ENCODE data around the gene RXRG.
"Not testable (repeated sequence)": the region's sequence is repeated elsewhere in the genome, so short reads cannot be mapped to it uniquely, and the experiment has no call there.

The RXRG gene
- long read RNA-seq, donor 1, partial matches to known transcripts, result 0 of 1 reads
- long read RNA-seq, donor 1, other reads (novel, unspliced or antisense), result 0 of 1 reads
- long read RNA-seq, donor 2, partial matches to known transcripts, result 0 of 1 reads
- long read RNA-seq, donor 2, other reads (novel, unspliced or antisense), result 0 of 1 reads
- long read RNA-seq, donor 3, result 0 reads
- long read RNA-seq, donor 4, result 0 reads
- long read RNA-seq, donor 5, result 0 reads
- long read RNA-seq, donor 6, partial matches to known transcripts, result 0 of 1 reads
- long read RNA-seq, donor 6, other reads (novel, unspliced or antisense), result 0 of 1 reads
- long read RNA-seq, donor 7, partial matches to known transcripts, result 0 of 2 reads
- long read RNA-seq, donor 7, other reads (novel, unspliced or antisense), result 0 of 2 reads
- long read RNA-seq, donor 8, result 0 reads

DNA sequence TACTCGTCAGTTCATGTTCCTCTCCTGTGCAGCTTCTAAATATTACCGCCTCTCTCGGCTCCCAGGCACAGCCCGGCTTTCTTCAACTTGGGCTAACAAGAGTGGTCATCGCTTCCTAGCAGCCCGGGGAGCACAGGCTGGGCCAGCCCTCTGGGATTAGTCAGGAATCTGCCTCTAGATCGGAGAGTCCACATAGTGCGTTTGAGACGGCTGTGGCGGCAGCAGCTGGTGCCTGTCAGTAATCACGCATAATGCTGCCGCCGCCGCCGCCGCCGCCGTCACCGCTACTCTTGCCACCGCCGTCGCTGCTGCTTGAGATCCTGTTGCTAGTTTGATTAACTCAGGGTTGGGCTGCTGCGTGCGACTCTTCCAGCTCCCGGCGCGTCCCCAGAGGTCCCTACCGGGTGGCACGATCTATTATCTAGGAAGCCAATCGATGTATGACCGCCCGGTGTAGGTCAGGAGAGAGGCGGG, at the start of gene RXRG:
RXRG (minus strand) TSS at position 230 of the 474 bp plus-strand sequence. CDS start 233 bp downstream, outside the sequence.
- DNase-seq, result peak; percentile 59

- no peak for DNase-seq
Measured at GRCh38 chr1:165492845-165493373, 48.0 kb upstream of the RXRG start.

DNA sequence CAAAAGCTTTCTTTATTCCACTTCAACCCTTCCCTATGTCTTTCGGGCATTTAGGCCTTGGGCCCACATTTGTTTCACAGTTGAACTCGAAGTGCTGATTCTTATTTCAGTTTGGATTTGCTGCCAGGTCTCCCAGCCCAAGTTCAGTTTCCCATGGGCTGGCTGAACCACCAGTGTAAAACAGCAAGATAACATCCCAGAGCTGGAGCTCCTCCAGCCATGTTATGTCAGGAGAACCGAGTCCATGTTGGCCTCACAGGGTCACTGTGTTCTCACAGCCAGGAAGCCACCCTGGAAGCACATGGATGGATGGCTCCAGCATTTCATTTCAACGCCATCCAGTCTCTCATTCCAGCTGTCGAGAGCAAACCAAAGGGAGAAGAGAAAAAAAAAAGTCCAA, 45.2 kb upstream of the RXRG start:
- DNase-seq, result no peak

DNA sequence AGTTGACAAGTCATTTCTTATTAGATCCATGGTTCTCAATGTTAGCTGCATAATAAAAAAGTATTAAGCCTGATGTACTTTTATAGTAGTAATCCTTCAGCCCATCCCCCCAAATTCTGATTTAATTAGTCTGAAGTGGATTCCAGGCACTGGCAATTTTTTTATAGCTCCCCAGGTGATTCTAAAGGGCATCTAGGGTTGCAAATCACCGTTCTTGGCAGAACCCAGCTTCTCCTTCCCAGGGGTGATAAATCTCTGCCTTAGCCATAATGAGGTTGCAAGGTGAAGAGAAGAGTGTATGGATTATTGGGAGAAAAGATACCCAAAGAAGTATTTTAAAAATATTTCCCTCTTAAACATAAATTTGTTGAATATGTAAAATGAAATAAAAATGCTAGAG, 43.0 kb upstream of the RXRG start:
- DNase-seq, result no peak

DNA sequence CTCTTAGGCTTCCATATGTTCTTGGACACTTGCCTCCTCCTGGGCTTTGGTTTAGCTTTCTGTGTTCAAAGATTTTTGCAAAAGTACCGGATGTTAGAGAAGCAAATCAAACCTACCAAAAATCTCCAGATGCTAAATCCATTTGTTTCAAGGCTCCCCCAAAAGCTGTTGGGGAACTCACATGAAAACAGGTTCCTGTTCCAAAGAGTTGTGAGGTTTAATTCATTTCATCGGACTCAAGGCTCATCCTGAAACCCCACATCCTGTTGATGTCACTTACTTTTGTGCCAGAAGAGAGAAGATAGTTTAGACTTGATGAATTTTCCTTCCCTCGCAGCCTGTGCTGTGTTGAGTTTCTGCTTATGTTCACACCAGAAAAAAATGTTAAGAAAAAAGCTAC, 41.7 kb upstream of the RXRG start:
- no peak for DNase-seq

DNA sequence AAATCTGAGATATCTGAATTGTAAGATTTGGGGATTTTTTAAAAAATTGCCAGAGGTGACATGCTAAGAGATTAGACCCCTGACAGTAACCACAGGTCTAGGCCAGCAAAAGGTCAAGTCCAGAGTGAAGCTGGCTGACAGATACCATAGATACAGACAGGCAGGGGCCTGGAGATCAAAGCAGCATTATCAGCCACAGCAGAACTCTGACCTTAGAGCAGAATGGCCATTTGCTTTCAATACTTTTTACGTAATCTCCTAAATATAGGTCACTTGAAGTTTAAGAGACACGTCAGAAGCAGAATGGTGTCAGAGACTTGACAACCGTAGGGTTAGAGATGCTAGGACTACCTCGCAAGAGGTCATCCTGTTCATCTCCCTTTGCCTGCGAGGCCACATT, 40.8 kb upstream of the RXRG start:
- no peak for DNase-seq

DNA sequence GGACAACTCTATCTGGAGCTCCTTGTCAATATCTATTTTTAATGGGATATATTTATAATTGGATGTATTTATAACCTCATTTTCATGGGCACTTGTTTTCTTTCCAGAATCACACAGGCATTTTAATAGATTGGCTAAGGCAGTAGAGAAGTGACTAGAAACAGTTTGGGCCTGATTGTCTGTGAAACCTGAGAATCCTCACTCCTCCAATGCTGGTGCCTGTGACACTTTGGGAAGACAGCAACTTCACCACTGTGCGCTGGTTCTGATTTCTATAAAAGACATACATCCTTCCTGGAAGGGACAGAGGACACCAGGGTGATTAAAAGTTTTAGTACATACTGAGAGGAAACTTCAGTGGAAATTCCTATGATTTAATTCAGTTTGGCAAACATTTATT, 39.6 kb upstream of the RXRG start:
- DNase-seq, result no peak

DNA sequence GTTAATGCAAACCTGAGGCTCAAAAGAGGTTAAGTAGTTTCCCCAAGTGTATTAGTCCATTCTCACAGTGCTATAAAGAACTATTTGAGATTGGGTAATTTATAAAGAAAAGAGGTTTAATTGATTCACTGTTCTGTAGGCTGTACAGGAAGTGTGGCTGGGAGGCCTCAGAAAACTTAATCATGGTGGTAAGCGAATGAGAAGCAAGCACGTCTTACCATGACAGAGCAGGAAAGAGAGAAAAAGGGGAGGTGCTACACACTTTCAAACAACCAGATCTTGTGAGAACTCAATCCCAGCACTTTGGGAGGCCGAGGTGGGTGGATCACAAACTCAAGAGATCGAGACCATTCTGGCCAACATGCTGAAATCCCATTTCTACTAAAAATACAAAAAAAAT, 38.5 kb upstream of the RXRG start:
- DNase-seq, result no peak

DNA sequence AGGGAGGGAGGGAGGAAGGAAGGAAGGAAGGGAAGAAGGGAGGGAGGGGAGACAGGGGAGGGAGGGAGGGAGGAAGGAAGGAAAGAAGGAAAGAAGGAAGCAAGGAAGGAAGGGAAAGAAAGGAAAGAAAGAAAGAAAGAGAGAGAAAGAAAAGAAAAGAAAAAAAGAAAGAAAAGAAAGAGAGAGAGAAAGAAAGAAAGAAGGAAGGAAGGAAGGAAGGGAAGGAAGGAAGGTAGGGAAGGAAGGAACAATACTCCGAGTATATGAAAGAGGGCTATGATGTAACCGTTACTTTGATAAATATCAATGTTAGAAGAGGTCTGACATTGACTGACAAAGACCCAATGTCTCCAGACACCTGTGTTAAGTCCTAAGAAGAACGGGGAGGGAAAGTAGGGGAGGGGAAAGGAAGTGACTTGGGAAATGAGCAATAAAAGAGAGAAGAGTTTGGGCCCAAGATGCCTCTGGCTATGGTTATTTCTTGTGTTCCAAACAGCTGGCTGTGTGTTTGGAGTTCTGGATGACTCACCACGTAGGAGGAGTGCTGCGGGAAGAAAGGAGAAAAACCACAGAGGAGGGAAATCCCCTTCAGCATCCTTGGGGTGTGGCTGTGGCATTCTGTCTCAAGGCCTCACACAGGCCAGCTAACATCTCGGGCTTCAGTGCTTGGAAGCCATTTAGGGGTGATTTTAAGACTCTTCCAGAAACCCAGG, 37.0 kb upstream of the RXRG start:
- no peak for DNase-seq

GRCh38 chr1:165476776-165477175, 31.9 kb upstream of the RXRG start:
- no peak for DNase-seq

- DNase-seq, result no peak
Measured at GRCh38 chr1:165474196-165474595, 29.3 kb upstream of the RXRG start.

DNA sequence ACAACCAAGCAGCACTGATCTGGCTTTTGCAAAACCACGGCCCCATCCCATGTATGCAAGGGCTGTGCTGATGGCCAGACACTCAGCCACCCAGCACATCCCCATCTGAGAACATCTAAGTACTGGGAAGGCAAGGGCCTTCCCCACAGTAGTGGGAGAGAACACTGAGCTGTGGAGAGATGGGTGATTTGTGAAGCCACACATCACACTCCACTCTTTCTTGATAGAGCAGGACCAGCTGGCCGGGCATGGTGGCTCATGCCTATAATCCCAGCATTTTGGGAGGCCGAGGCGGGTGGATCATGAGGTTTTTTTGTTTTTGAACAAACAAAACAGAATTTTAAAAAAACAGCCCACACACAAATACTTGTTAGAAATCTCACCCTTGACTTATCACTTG, 28.2 kb upstream of the RXRG start:
- no peak for DNase-seq

DNA sequence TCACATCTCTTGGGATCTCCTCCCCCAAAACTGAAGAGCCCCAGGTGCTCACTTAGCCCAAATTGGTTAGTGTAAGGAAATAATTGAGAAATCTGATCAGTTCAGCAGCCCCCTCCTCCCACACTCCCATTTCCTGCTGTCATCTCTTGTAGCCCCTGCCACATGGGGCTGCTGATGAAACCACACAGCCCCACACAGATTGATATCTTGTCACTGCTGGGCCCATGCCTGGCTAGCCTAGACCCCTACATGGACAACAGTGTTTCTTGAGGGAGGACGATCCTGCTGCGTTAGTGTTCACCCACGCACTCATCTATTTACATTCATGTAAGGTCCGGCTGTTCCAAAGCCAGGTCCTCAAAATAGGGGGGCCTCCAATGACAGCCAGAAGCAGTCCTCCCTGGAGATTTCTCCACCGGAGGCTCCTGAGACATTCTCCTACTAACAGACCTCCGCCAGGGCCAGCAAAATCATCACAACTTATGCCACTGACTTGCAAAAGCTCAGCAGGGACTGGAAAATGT, 23.9 kb upstream of the RXRG start:
- DNase-seq, result no peak

DNA sequence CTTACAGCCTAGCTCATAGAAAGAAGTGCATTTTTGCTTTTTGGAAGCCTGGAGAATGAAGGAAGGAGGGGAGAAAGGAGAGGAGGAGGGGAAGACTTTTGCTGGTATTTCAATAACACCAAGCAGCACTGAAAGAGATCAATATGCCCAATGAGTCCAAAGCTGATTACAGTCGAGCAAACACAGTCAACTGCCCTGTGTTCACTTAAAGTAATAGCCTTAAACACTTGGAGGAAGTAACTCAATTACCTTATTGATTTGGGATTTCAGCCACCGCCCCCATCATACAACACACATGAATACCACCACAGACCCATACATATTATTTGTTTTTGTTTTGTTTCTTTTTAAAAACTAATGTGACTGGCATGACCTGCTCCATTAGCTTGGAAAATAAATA, 23.3 kb upstream of the RXRG start:
- DNase-seq, result no peak

DNA sequence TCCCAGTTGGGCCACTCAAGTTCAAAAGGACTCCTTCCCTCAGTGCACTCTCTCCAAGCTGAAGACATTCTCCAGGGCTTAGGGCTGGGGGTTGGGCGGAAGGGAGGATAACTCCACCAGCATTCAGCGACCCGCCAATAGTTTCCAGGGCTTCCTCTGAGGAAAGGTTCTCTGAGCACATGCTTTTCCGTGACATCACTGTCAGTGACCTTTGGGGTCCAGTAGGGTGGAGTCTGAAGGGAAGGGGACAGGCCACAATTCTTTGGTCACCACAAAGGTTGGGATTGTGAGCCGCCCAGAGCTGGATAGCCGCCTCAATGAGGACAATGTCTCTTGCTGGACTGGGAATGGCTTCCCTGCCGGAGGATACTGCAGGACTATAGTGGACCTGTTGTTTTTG, 22.8 kb upstream of the RXRG start:
- DNase-seq, result no peak

DNA sequence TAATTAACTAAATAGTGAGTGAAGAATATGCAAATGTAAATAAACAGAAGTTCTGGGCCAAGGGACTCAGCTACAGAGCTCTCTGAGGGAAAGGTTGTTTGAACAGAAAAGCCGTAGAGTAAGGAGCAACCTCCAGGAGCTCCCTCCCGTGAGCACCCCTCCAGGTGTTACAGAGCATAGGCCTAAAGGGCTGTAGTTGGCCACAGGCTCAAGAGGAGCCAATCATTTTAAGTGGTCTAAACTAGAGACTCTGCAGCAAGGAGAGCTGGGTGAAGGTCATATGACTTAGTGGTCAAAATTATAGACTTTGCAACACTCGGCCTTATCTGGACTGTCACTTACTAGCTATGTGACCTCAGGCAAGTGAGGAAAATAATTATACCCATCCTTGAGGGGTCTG, 19.1 kb upstream of the RXRG start:
- no peak for DNase-seq

DNA sequence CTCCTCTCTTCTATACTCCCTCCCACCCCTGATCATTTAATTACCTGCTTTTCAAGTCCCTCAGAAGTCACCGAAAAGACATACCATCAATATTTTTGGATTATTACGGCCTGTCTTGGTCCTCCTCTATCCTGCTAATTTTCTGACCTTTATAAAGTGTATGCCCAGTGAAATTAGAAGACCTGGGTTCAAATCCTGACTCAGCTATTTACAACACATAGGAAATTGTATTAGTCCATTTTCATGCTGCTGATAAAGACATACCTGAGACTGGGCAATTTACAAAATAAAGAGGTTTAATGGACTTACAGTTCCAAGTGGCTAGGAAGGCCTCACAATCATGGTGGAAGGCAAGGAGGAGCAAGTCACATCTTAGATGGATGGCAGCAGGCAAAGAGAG, 14.8 kb upstream of the RXRG start:
- DNase-seq, result not testable (repeated sequence)

DNA sequence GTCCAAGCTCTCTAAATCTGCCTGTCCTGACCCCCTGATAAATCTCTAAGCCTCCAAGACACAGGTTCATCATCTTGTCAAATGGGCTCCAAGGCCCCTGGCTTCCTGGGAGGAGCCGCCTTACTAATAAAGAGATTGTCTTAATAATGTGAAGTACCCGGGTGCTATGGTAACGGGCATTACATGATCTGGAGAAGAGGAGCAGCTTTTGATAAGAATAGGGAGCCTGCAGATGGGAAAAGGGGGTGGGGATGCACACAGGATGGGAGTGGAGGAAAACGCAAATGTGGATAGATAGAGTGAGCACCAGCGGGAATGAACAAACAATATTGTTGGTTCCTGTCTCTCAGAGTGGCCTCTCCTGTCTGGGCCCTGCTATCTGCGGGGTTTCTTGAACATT, 11.9 kb upstream of the RXRG start:
- DNase-seq, result no peak

- no peak for DNase-seq
Measured at GRCh38 chr1:165456114-165456513, 11.2 kb upstream of the RXRG start.

GRCh38 chr1:165455111-165455510, 10.2 kb upstream of the RXRG start:
- DNase-seq, result no peak

- no peak for DNase-seq
Measured at GRCh38 chr1:165454091-165454610, 9.2 kb upstream of the RXRG start.

GRCh38 chr1:165452336-165453130, 7.6 kb upstream of the RXRG start:
- DNase-seq, result no peak

Data from right kidney (tissue), 9 donors.